Astrocyte (in vitro differentiated cells and primary cell): Measurements from ENCODE around the gene TRABD2A.

Experiments
- EZH2 ChIP-seq: IDR thresholded peaks from 2 replicates; pipeline ENCODE4 v1.6.1; 2012; ENCODE audit warnings: mild to moderate bottlenecking, low read length, inconsistent platforms; ENCODE audit not compliant: insufficient read depth
- TF ChIP-seq, protein P1 (sequence below): IDR thresholded peaks from 2 replicates; pipeline ENCODE4 v1.5.1; 2011; ENCODE audit warnings: low read depth, mild to moderate bottlenecking, inconsistent platforms, low read length, moderate library complexity; ENCODE audit not compliant: insufficient read depth

DNA sequence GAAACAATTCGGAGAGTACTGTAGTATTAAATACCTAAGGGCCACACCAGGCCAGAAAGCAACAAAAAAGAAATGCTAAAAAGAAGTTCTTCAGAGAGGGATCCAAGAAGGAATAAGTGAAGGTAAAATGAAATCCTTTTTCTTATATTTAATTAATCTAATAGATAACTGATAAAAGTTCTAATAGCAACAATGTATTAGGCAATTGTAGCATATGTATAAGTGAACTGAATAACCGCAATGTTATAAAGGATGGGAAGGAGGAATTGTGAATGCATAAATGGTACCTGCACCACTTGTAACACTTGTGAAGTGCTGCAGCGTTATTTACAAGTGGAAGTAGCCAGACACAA lies 46.4 kb upstream of the TRABD2A start:
- TF ChIP-seq, protein P1, sequence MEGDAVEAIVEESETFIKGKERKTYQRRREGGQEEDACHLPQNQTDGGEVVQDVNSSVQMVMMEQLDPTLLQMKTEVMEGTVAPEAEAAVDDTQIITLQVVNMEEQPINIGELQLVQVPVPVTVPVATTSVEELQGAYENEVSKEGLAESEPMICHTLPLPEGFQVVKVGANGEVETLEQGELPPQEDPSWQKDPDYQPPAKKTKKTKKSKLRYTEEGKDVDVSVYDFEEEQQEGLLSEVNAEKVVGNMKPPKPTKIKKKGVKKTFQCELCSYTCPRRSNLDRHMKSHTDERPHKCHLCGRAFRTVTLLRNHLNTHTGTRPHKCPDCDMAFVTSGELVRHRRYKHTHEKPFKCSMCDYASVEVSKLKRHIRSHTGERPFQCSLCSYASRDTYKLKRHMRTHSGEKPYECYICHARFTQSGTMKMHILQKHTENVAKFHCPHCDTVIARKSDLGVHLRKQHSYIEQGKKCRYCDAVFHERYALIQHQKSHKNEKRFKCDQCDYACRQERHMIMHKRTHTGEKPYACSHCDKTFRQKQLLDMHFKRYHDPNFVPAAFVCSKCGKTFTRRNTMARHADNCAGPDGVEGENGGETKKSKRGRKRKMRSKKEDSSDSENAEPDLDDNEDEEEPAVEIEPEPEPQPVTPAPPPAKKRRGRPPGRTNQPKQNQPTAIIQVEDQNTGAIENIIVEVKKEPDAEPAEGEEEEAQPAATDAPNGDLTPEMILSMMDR, result no peak
- no peak for TF ChIP-seq EZH2
